ENCODE data around the gene DNAJC12.
"Not testable (repeated sequence)": the region's sequence is repeated elsewhere in the genome, so short reads cannot be mapped to it uniquely, and the experiment has no call there.

The DNAJC12 gene

GRCh38 chr10:67792653-67793052 is 45.3 kb downstream of the DNAJC12 start:
- no peak for DNase-seq (ENCODE audit: low read depth)

GRCh38 chr10:67790534-67791408 is 47.2 kb downstream of the DNAJC12 start:
- no peak for DNase-seq (ENCODE audit: low read depth)

- no peak for DNase-seq (ENCODE audit: low read depth)
Measured at GRCh38 chr10:67789769-67790168, 48.2 kb downstream of the DNAJC12 start.

DNA sequence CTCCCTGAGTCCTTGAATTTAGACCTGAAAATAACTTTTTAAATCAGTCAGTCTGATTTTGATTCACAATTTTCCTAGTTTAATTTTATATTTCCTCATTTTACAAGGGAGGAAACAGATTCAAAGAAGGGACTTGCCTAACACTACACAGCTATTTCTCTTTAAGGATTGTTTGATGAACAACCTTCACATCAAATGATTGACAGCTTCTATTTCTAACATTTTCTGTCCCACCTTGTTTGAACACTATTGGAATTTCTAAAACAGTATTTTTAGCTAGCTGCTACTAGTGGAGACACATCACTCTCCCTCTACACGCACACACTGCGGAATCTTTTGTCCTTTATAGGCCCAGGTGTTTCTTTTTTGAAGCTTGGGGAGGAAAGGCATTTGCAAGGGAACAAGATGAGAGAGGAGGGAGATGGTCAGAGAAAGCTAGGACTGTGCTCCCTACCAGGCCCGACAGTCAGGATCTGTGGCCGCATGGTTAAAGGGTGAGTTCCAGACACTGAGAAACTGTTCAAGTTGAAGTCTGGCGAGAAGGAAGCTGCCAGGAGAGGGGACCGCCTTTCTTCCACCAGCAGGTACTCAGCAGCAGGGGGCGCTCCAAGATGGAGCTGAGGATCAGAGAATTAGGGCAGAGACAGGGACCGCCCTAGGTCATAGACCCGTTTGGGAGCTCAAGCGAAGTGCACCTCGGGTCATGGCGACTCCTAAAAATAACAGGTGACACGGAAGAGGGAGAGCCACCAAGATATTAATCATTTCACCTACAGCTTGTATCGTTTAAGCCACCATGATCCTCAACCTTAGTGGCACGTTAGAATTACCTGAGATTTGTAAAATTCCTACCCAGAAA is 49.7 kb downstream of the DNAJC12 start:
- DNase-seq (ENCODE audit: low read depth) = peak; percentile 54

DNA sequence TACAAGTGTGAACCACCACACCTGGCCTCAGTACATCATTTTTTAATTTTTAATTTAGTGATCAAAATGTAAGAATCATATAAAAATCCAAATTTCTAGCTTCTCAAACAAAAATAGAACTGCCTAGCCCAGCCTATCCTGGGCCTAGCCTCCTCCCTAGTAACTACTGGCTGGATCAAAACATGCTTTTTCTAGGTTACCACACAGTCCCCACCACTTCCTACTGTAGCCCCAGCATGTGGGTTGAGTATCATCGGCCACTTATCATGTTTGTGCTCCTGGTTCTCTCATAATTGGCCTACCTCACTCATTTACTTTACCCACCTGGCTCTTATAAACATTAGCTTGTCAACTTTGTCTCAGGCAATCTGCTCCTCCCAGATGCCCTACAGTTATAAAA is 52.9 kb downstream of the DNAJC12 start:
- no peak for DNase-seq (ENCODE audit: low read depth)

DNA sequence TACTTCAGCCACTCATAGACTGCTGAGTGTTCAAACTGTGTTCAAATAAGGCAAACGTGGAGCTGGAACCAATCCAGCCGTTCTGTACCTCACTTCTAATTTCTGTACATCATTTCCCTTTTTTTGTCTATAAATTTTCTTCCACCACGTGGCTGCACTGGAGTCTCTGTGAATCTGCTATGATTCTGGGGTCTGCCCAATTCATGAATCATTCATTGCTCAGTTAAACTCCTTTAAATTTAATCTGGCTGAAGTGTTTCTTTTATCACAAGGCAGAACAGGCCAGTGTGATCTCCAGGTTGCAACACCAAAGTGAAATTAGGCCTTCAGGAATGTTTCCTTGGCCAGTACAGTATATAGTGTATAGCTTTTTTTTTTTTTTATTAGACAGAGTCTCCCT is 53.5 kb downstream of the DNAJC12 start:
- DNase-seq (ENCODE audit: low read depth) = no peak

DNA sequence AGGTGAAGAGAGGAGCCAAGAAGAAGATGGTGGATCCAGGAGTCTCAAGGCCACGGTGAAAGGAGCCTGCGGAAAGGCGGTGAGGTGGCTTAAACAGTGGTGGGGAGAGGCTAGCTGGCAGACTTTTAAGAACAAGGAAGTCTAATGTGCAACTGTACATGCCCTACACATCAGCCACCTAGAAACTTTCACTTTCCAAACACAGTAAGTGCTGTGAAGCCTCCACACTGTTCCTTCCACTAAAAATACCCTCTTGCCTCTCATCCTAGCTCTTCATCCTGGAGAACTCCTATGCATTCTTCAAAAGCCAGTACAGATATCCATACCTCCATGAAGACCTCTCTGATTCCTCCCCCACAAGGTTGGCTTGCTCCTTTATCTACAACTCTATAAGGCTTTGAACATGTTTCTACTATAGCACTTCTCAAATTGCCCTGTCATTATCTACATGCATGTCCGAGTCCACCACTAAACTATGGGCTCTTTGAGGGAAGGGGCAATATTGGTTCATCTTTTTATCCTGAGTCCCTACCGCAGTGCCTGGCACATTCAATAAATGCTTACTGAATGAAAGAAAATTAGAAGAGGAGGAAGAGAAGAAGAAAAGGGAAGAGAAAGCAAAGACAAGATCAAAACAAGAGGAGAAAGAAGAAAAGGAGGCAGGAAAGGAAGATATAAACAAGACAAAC is 54.2 kb downstream of the DNAJC12 start:
- no peak for DNase-seq (ENCODE audit: low read depth)

DNA sequence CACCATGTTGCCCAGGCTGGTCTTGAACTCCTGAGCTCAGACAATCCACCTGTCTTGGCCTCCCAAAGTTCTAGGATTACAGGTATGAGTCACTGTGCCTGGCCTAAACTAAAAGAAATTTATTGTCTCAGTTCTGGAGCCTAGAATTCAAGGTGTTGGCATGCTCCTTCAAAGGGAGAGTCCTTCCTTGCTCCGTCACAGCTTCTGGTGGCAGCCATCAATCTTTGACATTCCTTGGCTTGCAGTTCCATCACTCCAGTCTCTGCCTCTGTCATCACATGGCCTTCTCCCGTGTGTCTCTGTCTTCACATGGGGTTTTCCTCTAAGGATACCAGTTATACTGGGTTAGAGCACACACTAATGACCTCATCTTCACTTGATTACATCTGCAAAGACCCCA is 55.5 kb downstream of the DNAJC12 start:
- DNase-seq (ENCODE audit: low read depth) = no peak

DNA sequence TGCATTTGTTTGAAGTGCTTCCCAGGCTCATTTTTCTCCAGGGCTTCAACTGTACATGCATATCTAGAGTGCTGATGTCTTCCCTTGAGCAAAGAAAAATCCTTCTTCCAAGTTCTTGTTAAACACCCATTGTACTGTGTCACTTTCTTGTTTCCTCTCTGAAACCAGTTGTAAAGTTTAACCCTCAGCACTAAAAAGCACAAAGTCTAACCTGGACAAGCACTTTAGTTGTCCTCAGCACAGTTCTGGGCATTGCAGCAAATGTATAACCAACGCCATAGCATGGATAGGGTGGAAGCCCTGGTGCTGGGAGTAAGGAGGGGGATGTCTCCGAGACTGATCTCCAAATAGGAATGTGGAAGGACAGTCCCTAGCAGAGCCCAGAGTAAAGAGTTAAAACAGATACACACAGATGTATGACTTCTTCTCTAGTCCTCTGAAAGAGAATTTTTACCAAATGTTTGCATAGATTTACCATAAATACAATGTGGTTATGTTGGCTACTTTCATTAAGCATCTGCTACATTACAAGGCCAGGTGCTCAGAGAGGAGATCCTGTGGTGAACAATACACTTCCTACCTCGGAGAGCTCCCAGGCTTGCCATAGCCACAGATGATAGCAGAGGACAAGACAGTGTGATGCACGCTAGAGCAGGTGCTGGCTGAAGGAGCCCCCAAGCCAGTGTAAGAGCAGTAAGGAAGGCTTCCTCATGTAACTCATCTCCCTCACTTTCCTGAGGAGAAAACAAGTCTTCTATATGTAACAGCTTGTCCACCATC is 57.0 kb downstream of the DNAJC12 start:
- DNase-seq (ENCODE audit: low read depth) = no peak

GRCh38 chr10:67780204-67780621 is 57.8 kb downstream of the DNAJC12 start:
- not testable (repeated sequence) for DNase-seq (ENCODE audit: low read depth)

GRCh38 chr10:67779465-67780203 is 58.4 kb downstream of the DNAJC12 start:
- peak; percentile 36 for DNase-seq (ENCODE audit: low read depth)

DNA sequence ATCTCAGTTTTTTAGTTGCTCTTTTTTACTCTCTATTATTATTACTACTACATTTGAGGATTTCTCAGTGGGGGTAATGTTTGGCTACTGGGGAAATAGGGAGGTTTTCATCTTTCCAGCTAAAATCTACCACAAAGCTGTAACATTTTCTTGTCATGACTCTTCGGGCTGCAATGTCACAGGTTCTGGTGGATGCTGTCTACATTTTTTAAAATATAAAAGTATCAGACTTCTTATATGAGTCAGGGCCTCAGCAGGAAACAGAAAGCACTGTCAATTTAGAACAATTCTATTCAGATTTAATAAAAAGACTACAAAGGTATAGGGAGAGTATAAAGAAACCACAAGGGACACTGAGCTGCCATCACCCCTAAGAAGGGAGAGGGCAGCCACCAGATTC is 61.6 kb downstream of the DNAJC12 start:
- DNase-seq (ENCODE audit: low read depth) = no peak

DNA sequence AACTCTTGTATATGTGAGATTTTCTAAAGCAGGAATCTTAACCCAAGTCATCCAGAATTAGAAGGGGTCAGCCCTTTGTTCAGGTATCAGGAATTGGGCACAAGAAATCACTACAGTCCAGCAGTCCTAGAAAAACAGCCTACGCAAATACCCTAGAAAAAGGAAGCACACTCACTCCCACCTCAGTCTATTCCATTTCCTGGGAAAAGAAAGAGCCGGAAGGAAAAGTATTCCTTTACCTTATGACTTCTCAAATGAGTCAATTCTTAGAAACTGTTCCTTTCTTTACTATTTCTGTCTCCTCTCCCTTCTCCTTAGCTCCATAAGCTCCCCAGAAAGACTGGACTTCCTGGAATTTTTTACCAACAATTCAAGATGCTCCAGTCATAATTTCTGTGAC is 62.7 kb downstream of the DNAJC12 start:
- no peak for DNase-seq (ENCODE audit: low read depth)

DNA sequence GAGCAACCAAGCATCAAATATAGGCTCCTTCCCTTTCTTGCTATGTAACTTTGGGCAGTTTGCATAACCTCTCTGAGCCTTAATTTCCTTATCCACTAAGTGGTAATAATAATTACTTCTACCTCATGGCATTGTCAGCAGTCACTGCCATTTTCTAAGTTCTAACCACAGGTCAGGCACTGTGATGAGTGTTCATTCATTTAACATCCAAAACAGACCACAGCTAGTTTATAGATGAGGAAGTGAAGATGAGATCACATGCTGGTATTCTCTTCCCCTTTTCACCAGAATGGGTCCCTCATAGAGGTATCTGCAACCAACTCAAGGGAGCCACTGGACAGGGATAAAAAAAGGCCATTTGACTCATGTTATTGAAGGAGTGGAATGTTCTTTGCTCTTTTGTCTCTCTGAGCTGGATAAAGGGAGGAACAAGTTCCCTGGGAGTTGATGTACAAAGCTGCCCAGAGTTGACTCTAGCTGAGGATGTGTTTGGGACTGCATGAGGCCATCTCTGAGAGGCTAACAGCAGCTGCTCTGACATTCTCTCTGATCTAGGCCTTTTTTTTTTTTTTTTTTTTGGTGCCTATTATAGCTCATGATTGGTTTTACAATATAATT is 65.0 kb downstream of the DNAJC12 start:
- no peak for DNase-seq (ENCODE audit: low read depth)

DNA sequence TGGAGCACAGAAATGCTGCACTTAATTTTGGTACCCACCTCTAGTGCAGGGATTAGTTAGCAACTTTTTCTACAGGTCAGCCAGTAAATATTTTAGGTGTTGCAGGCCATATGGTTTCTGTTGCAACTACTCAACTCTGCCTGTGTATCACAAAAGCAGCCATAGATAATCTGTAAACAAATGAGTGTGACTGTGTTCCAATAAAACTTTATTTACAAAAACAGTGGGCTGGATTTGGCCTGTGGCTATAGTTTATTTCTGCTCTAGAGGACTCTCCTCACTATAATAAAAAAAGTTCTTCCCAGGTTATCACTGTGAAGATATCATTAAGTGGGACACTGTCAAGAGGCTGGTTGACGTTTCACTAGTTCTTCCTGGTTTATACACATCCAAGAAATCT is 65.8 kb downstream of the DNAJC12 start:
- no peak for DNase-seq (ENCODE audit: low read depth)

GRCh38 chr10:67771200-67771599 is 66.8 kb downstream of the DNAJC12 start:
- DNase-seq (ENCODE audit: low read depth) = no peak

GRCh38 chr10:67770537-67770936 is 67.5 kb downstream of the DNAJC12 start:
- no peak for DNase-seq (ENCODE audit: low read depth)

DNA sequence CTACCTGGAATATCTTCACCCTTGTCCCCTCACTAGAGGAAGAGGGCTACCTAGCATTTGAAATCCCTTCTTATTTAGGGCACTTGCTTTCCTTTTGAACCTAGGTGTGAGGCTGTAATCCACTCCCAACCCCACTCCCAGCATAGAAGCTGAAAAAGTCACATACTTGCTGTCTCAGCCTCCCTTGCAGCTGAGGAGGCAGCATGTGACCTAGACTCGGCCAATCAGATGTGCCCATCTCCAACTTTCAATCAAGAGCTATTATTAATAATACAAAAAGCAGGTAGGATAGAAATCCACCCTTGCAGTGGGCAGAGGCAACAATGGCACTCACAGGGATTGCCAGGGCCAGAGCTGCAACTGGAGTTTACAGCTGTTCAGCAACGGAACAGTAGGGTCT is 70.7 kb downstream of the DNAJC12 start:
- DNase-seq (ENCODE audit: low read depth) = no peak

GRCh38 chr10:67764012-67764822 is 73.8 kb downstream of the DNAJC12 start:
- peak; percentile 94 for DNase-seq (ENCODE audit: low read depth)

All from activated T-helper 1 cell treated with Interleukin-2 at 50 U/mL for 16 hours (primary cell).